ENCODE results near the gene TSPEAR. TPM values are rescaled to one million over a fixed set of nuclear protein-coding genes. Genes with fewer than 3 reads are reported as not detected.

Gene TSPEAR
- total RNA-seq, 3 donors from 2014 or later (not counting 1 experiment from before 2014, with no cell fraction given): not detected

GRCh38 chr21:44670642-44671432, 40.5 kb downstream of the TSPEAR start:
- ATAC-seq (no peak), DNase-seq (no peak)
- H3K36me3 ChIP-seq (ENCODE audit: control insufficient read depth, insufficient read depth, low read length): no peaks in the 10 kb centered on the region
- TF ChIP-seq, protein P1, sequence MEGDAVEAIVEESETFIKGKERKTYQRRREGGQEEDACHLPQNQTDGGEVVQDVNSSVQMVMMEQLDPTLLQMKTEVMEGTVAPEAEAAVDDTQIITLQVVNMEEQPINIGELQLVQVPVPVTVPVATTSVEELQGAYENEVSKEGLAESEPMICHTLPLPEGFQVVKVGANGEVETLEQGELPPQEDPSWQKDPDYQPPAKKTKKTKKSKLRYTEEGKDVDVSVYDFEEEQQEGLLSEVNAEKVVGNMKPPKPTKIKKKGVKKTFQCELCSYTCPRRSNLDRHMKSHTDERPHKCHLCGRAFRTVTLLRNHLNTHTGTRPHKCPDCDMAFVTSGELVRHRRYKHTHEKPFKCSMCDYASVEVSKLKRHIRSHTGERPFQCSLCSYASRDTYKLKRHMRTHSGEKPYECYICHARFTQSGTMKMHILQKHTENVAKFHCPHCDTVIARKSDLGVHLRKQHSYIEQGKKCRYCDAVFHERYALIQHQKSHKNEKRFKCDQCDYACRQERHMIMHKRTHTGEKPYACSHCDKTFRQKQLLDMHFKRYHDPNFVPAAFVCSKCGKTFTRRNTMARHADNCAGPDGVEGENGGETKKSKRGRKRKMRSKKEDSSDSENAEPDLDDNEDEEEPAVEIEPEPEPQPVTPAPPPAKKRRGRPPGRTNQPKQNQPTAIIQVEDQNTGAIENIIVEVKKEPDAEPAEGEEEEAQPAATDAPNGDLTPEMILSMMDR (IDR thresholded peaks at IDR 0.05): no peak
- H3K27ac ChIP-seq (ENCODE audit: low read length): no peak overlapping the region
- no peaks in the 10 kb centered on the region for H3K4me1 ChIP-seq (ENCODE audit: control insufficient read depth, insufficient read depth, low read length)
- 87% methylated on average over 3 of the region's 3 CpGs for WGBS (ENCODE audit: insufficient coverage)
- Mint-ChIP-seq H3K27me3 (ENCODE audit: low read depth in 2 of 2) (peaks cover 22 to 23% of the 10 kb centered on the region in 2 donors), H3K27ac (no peak overlapping the region), H3K36me3 (peaks cover 15% of the 10 kb centered on the region), H3K4me1 (no peaks in the 10 kb centered on the region), H3K9me3 (peaks cover 3 to 7% of the 10 kb centered on the region in 2 donors), H3K4me3 (no peak overlapping the region)
- no peak overlapping the region for H3K4me3 ChIP-seq (ENCODE audit: low read length)
- H3K9me3 ChIP-seq (ENCODE audit: control insufficient read depth, insufficient read depth, low read length): peaks cover 15% of the 10 kb centered on the region
- H3K27me3 ChIP-seq (ENCODE audit: control insufficient read depth, insufficient read depth, low read length): no peaks in the 10 kb centered on the region
- intact Hi-C loops (cut with micrococcal nuclease): no loop called here

DNA sequence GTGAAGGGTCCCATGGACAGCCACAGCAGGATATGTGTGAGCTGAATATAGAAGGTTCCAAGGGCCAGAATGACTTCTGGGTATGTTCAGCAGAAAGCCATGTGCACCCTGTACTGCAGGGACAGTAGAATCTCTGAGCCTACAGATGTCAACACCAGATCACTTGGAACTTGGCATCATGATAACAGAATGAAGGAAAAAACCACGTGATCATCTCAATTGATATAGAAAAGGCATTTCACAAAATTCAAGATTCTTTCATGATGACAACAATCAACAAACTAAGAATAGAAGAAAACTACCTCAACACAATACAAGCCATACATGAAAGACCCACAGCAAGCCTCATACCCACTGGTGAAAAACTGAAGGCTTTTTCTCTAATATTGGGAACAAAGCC, 43.8 kb downstream of the TSPEAR start:
- H3K4me1 ChIP-seq (ENCODE audit: control insufficient read depth, insufficient read depth, low read length): no peaks in the 10 kb centered on the region
- no peaks in the 10 kb centered on the region for H3K27me3 ChIP-seq (ENCODE audit: control insufficient read depth, insufficient read depth, low read length)
- Mint-ChIP-seq H3K27me3 (ENCODE audit: low read depth in 2 of 2) (peaks cover 13 to 23% of the 10 kb centered on the region in 2 donors), H3K4me3 (no peak overlapping the region), H3K36me3 (peaks cover 8% of the 10 kb centered on the region), H3K9me3 (peaks cover 0 to 4% of the 10 kb centered on the region in 2 donors), H3K4me1 (no peaks in the 10 kb centered on the region), H3K27ac (no peak overlapping the region)
- TF ChIP-seq, protein P1 (IDR thresholded peaks at IDR 0.05): no peak
- WGBS (ENCODE audit: insufficient coverage): 78% methylated on average over 1 of the region's 1 CpG
- DNase-seq: no peak
- no peak for ATAC-seq
- intact Hi-C loops (cut with micrococcal nuclease): no loop called here
- no peak overlapping the region for H3K4me3 ChIP-seq (ENCODE audit: low read length)
- peaks cover 12% of the 10 kb centered on the region for H3K9me3 ChIP-seq (ENCODE audit: control insufficient read depth, insufficient read depth, low read length)
- no peaks in the 10 kb centered on the region for H3K36me3 ChIP-seq (ENCODE audit: control insufficient read depth, insufficient read depth, low read length)
- H3K27ac ChIP-seq (ENCODE audit: low read length): no peak overlapping the region

DNA sequence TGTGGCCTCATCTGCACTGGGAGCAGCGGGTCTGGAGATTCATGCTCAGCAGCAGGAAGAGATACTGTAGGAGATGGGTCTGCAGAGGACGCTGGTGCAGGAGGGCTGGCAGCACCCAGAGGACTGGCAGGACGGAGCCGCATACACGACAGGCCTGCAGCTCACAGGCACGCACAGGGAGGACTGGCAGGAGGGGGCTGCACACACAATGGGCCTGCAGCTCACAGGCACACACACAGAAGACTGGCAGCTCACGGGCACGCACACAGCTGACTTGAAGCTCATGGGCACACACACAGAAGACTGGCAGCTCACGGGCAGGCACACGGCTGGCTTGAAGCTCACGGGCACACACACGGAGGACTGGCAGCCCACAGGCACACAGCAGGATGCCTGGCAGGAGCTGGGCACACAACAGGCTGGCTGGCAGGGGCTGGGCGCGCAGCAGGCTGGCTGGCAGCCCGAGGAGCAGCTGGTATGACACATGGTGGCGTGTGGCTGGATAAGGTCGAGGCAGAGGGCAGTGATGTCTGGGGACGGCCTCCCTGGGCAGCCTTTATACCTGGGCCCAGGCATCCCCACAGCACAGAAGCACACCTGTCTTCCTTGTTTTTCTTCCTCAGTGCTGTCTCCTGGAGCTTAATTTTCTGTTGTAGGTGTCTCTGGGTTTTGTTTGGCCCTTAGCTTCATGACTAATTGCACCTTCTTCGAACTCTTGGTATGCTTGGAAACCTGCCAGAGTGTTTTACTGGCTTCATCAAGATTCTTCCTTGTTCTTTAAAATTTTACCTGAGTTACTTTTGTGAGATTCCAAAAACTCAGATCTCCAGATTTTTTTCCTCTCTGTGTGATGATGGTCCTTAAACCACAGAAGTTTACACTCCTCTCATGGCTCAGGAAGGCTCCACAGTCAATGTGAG, 44.7 kb downstream of the TSPEAR start, which contains the start of gene KRTAP12-2:
Gene KRTAP12-2 (minus strand): TSS at position 527 of the 920 bp plus-strand sequence. CDS start 41 bp downstream, at position 486.
- no peaks in the 10 kb centered on the region for H3K36me3 ChIP-seq (ENCODE audit: control insufficient read depth, insufficient read depth, low read length)
- no peak for DNase-seq
- H3K4me3 Mint-ChIP-seq: no peak within 1 kb of the TSS
- TF ChIP-seq, protein P1 (IDR thresholded peaks at IDR 0.05): no peak
- H3K4me1 ChIP-seq (ENCODE audit: control insufficient read depth, insufficient read depth, low read length): no peaks in the 10 kb centered on the region
- H3K36me3 Mint-ChIP-seq: peaks cover 1% of the 10 kb centered on the region
- H3K4me3 ChIP-seq (ENCODE audit: low read length): no peak within 1 kb of the TSS
- peaks cover 13 to 25% of the 10 kb centered on the region in 2 donors for H3K27me3 Mint-ChIP-seq (ENCODE audit: low read depth in 2 of 2)
- H3K27ac Mint-ChIP-seq: no peak within 1 kb of the TSS
- peaks cover 0 to 2% of the 10 kb centered on the region in 2 donors for H3K9me3 Mint-ChIP-seq
- 72% methylated on average over 17 of the region's 19 CpGs for WGBS (ENCODE audit: insufficient coverage)
- H3K4me1 Mint-ChIP-seq: peaks cover 0 to under 1% of the 10 kb centered on the region in 2 donors
- H3K27me3 ChIP-seq (ENCODE audit: control insufficient read depth, insufficient read depth, low read length): no peaks in the 10 kb centered on the region
- H3K9me3 ChIP-seq (ENCODE audit: control insufficient read depth, insufficient read depth, low read length): peaks cover 6% of the 10 kb centered on the region
- no peak within 1 kb of the TSS for H3K27ac ChIP-seq (ENCODE audit: low read length)
- no peak for ATAC-seq
- intact Hi-C loops (cut with micrococcal nuclease): no loop called here
